Measurements from ENCODE around the gene PLEKHG2. TPM values are rescaled to one million over a fixed set of nuclear protein-coding genes. Genes with fewer than 3 reads are reported as not detected.

PLEKHG2 gene
- polyA plus RNA-seq, 2 of the 4 experiments (the other 2 are of a cell fraction): 21.6 to 41.7 TPM

GRCh38 chr19:39444598-39445195, 32.2 kb downstream of the PLEKHG2 start:
- WGBS (ENCODE audit: missing lambda C conversion rate): 3% methylated on average over 17 of the region's 17 CpGs
- H3K27ac ChIP-seq: peak overlapping the region; percentile 86 to 90
- H3K9me3 ChIP-seq: no peaks in the 10 kb centered on the region
- ChIA-PET POLR2A (interaction anchor here (0.7 to 2.9 kb wide), 24 partner anchors 9 to 389 kb away, joined by 3 to 124 read pairs (median 5); partner anchors contain the start of genes DYRK1B, EID2, EID2B and MED29), CTCF (interaction anchor here (0.6 to 14.2 kb wide), 16 partner anchors 9 to 588 kb away, joined by 3 to 279 read pairs (median 3); partner anchors contain the start of genes EID2B and RPS16)
- peak overlapping the region; percentile 80 for H3K4me3 ChIP-seq
- DNase-seq (ENCODE audit: low read depth in 1 of 2, low spot score in 1 of 2) (no peak), FAIRE-seq (no peak), ATAC-seq (peak in 1 of 2 experiments; percentile 1; a peak in 3 of 6 replicates)
- H3K4me1 ChIP-seq: peaks cover 34% of the 10 kb centered on the region
- H3K4me2 ChIP-seq: peak overlapping the region; percentile 77
- TF ChIP-seq GATA3 (IDR thresholded peaks at IDR 0.05; ENCODE audit: borderline replicate concordance) (0 out of 2 replicates have a peak, but pooled peaks have one; percentile 18), ZNF302 (CRISPR knock-in tag; IDR thresholded peaks at IDR 0.05) (no peak), RCOR1 (IDR thresholded peaks at IDR 0.05; ENCODE audit: low read depth, low read length) (no peak), CHD4 (IDR thresholded peaks at IDR 0.05; ENCODE audit: borderline replicate concordance) (0 out of 2 replicates have a peak, but pooled peaks have one; percentile 44)

- Histone ChIP-seq H3K9me3 (no peaks in the 10 kb centered on the region), H3K27ac (peak within 1 kb of the TSS; percentile 86 to 90), H3K4me2 (peak within 1 kb of the TSS; percentile 77), H3K4me1 (peaks cover 28% of the 10 kb centered on the region), H3K4me3 (peak within 1 kb of the TSS; percentile 80)
- ATAC-seq (peak; percentile 94 to 97), FAIRE-seq (peak; percentile 98), DNase-seq (ENCODE audit: low read depth in 1 of 2, low spot score in 1 of 2) (peak; percentile 100)
- 2% methylated on average over 68 of the region's 68 CpGs for WGBS (ENCODE audit: missing lambda C conversion rate)
- CTCF ChIA-PET: interaction anchor here (0.6 to 14.2 kb wide), 14 partner anchors 10 to 226 kb away, joined by 3 to 279 read pairs (median 4); partner anchors contain the start of genes EID2, EID2B and RPS16
- POLR2A ChIA-PET: interaction anchor here (0.6 to 2.9 kb wide), 26 partner anchors 8 to 389 kb away, joined by 3 to 124 read pairs (median 5); partner anchors contain the start of genes DYRK1B, EID2, EID2B and MED29
- no peak for TF ChIP-seq ZSCAN20 (CRISPR knock-in tag; IDR thresholded peaks at IDR 0.05)
- TF ChIP-seq, protein P1, sequence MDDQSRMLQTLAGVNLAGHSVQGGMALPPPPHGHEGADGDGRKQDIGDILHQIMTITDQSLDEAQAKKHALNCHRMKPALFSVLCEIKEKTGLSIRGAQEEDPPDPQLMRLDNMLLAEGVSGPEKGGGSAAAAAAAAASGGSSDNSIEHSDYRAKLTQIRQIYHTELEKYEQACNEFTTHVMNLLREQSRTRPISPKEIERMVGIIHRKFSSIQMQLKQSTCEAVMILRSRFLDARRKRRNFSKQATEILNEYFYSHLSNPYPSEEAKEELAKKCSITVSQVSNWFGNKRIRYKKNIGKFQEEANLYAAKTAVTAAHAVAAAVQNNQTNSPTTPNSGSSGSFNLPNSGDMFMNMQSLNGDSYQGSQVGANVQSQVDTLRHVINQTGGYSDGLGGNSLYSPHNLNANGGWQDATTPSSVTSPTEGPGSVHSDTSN (IDR thresholded peaks at IDR 0.05): peak; percentile 81
- no peak for TF ChIP-seq RARB (CRISPR knock-in tag; IDR thresholded peaks at IDR 0.05)
- no peak for TF ChIP-seq CBX8 (IDR thresholded peaks at IDR 0.05)
- TF ChIP-seq ESRRA (IDR thresholded peaks at IDR 0.05; ENCODE audit: borderline replicate concordance, low read length): no peak; the same call in 1 of the 2 replicates
- TF ChIP-seq FOXS1 (CRISPR knock-in tag; IDR thresholded peaks at IDR 0.05): no peak
- TF ChIP-seq RCOR1 (IDR thresholded peaks at IDR 0.05; ENCODE audit: low read depth, low read length): no peak
- peak; percentile 56; the same call in 1 of the 2 replicates for TF ChIP-seq MYC (IDR thresholded peaks at IDR 0.05; ENCODE audit: borderline replicate concordance, low read length)
- TF ChIP-seq CEBPB (IDR thresholded peaks at IDR 0.05): no peak; a peak in 1 of 4 replicates
- TF ChIP-seq ZNF302 (CRISPR knock-in tag; IDR thresholded peaks at IDR 0.05): no peak
- TF ChIP-seq NPAS2 (CRISPR knock-in tag; IDR thresholded peaks at IDR 0.05; ENCODE audit: borderline replicate concordance): no peak
- TF ChIP-seq MAFK (IDR thresholded peaks at IDR 0.05; ENCODE audit: partially characterized antibody): peak; percentile 70
- TF ChIP-seq CTCF (IDR thresholded peaks at IDR 0.05): no peak
- TF ChIP-seq, protein P2, sequence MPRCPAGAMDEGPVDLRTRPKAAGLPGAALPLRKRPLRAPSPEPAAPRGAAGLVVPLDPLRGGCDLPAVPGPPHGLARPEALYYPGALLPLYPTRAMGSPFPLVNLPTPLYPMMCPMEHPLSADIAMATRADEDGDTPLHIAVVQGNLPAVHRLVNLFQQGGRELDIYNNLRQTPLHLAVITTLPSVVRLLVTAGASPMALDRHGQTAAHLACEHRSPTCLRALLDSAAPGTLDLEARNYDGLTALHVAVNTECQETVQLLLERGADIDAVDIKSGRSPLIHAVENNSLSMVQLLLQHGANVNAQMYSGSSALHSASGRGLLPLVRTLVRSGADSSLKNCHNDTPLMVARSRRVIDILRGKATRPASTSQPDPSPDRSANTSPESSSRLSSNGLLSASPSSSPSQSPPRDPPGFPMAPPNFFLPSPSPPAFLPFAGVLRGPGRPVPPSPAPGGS (IDR thresholded peaks at IDR 0.05): peak; percentile 96; the same call in 2 of the 3 replicates
- no peak for TF ChIP-seq CHD4 (IDR thresholded peaks at IDR 0.05; ENCODE audit: borderline replicate concordance)
- TF ChIP-seq GATA3 (IDR thresholded peaks at IDR 0.05; ENCODE audit: borderline replicate concordance): peak; percentile 94
- TF ChIP-seq ELK1 (IDR thresholded peaks at IDR 0.05; ENCODE audit: low read depth, low read length): no peak
- no peak for TF ChIP-seq HDAC2 (IDR thresholded peaks at IDR 0.05)
- TF ChIP-seq SMC3 (IDR thresholded peaks at IDR 0.05): no peak; the same call in 2 of the 3 replicates
- TF ChIP-seq HMGXB4 (CRISPR knock-in tag; IDR thresholded peaks at IDR 0.05; ENCODE audit: borderline replicate concordance): 0 out of 2 replicates have a peak, but pooled peaks have one; percentile 47
- no peak for TF ChIP-seq JUNB (IDR thresholded peaks at IDR 0.05)
- TF ChIP-seq HEYL (CRISPR knock-in tag; IDR thresholded peaks at IDR 0.05): no peak
- TF ChIP-seq NR3C1 (IDR thresholded peaks at IDR 0.05): no peak
- no peak for TF ChIP-seq KDM5A (IDR thresholded peaks at IDR 0.05)
- TF ChIP-seq ZFP36 (IDR thresholded peaks at IDR 0.05; ENCODE audit: borderline replicate concordance, partially characterized antibody): no peak
- 0 out of 2 replicates have a peak, but pooled peaks have one; percentile 44 for TF ChIP-seq HOXA7 (CRISPR knock-in tag; IDR thresholded peaks at IDR 0.05)
- TF ChIP-seq POLR2A (IDR thresholded peaks at IDR 0.05; ENCODE audit: low read length): peak; percentile 94
These were observed 33.0 kb downstream of the PLEKHG2 start, which contains the start of gene SUPT5H for GRCh38 chr19:39445196-39446111. Gene SUPT5H (plus strand): TSS chr19:39445582. CDS start chr19:39445891, 309 bp downstream.

All from A549 (cell line).